OCI-LY1 (cell line): ENCODE measurements around the gene PNRC2.

Experiments
- H2AFZ ChIP-seq: fragments of 200-600 bp; sonication (generic), shearing (Covaris generic); 2 replicates; pipeline ENCODE4 v1.6.0; 2014; ENCODE audit warnings: antibody characterized with exemption, mild to moderate bottlenecking, low read length
- H3F3A ChIP-seq: fragments of 200-600 bp; sonication (generic), shearing (Covaris generic); 2 replicates; pipeline ENCODE4 v1.6.0; 2014; ENCODE audit warnings: mild to moderate bottlenecking, antibody characterized with exemption, low read length, moderate library complexity; ENCODE audit not compliant: insufficient read depth
- H3K27ac ChIP-seq: fragments of 200-600 bp; sonication (generic); 2 replicates; pipeline ENCODE4 v1.5.1; 2014; ENCODE audit warnings: low read length, mixed run types, mild to moderate bottlenecking, low read depth; ENCODE audit not compliant: poor library complexity, severe bottlenecking
- H3K27me3 ChIP-seq: fragments of 200-600 bp; sonication (generic); 2 replicates; pipeline ENCODE4 v1.6.0; 2014; ENCODE audit warnings: antibody characterized with exemption, mild to moderate bottlenecking, low read length, moderate library complexity; ENCODE audit not compliant: insufficient read depth
- H3K36me3 ChIP-seq: fragments of 200-600 bp; sonication (generic); 2 replicates; pipeline ENCODE4 v1.6.1; 2014; ENCODE audit warnings: mild to moderate bottlenecking, antibody characterized with exemption, low read length, moderate library complexity, mixed read lengths; ENCODE audit not compliant: insufficient read depth
- H3K4me1 ChIP-seq: fragments of 200-600 bp; sonication (generic); 2 replicates; pipeline ENCODE4 v1.5.1; 2014; ENCODE audit warnings: mild to moderate bottlenecking, low read length, moderate library complexity; ENCODE audit not compliant: insufficient read depth, severe bottlenecking
- H3K4me2 ChIP-seq: fragments of 200-600 bp; sonication (generic), shearing (Covaris generic); 2 replicates; pipeline ENCODE4 v1.6.1; 2014; ENCODE audit warnings: low read length
- H3K4me3 ChIP-seq: fragments of 200-600 bp; sonication (generic); 2 replicates; pipeline ENCODE4 v1.5.1; 2014; ENCODE audit warnings: low read length, low read depth, mild to moderate bottlenecking, mixed read lengths; ENCODE audit not compliant: poor library complexity, severe bottlenecking
- H3K79me2 ChIP-seq: fragments of 200-600 bp; shearing (Covaris generic); 2 replicates; pipeline ENCODE4 v1.6.1; 2016; ENCODE audit warnings: mixed run types, low read length, mixed read lengths; ENCODE audit not compliant: insufficient read depth
- H3K9ac ChIP-seq: fragments of 200-600 bp; sonication (generic), shearing (Covaris generic); 2 replicates; pipeline ENCODE4 v1.6.1; 2014; ENCODE audit warnings: mild to moderate bottlenecking, low read length, mixed read lengths
- H3K9me2 ChIP-seq: fragments of 200-600 bp; sonication (generic), shearing (Covaris generic); 2 replicates; pipeline ENCODE4 v1.6.1; 2014; ENCODE audit warnings: low read depth, mild to moderate bottlenecking, low read length, mixed read lengths
- H3K9me3 ChIP-seq: fragments of 200-600 bp; shearing (Covaris generic); 2 replicates; pipeline ENCODE4 v1.6.1; 2014; ENCODE audit warnings: low read length, mixed read lengths
- H4K20me1 ChIP-seq: fragments of 200-600 bp; sonication (generic), shearing (Covaris generic); 2 replicates; pipeline ENCODE4 v1.6.0; 2016; ENCODE audit warnings: mild to moderate bottlenecking, low read length; ENCODE audit not compliant: insufficient read depth
- EZH2 ChIP-seq: fragments of 200-600 bp; sonication (generic), shearing (Covaris generic); IDR thresholded peaks from 2 replicates; pipeline ENCODE4 v1.8.0; 2017; ENCODE audit warnings: borderline replicate concordance, mixed run types, mild to moderate bottlenecking, antibody characterized with exemption, low read length, moderate library complexity, mixed read lengths
- TF ChIP-seq, protein P1 (sequence below): fragments of 200-600 bp; sonication (generic), shearing (Covaris generic); IDR thresholded peaks from 2 replicates; pipeline ENCODE4 v1.5.1; 2017; ENCODE audit warnings: mild to moderate bottlenecking, antibody characterized with exemption, low read length, moderate library complexity, mixed read lengths

The PNRC2 gene

GRCh38 chr1:23999156-23999671, 39.6 kb downstream of the PNRC2 start:
- no peaks in the 10 kb centered on the region for H3K9me3 ChIP-seq
- H3K9ac ChIP-seq = no peak overlapping the region
- no peak overlapping the region for H3K4me3 ChIP-seq
- no peaks in the 10 kb centered on the region for H3K36me3 ChIP-seq
- no peaks in the 10 kb centered on the region for H3K27me3 ChIP-seq
- H2AFZ ChIP-seq = no peak overlapping the region
- TF ChIP-seq, protein P1, sequence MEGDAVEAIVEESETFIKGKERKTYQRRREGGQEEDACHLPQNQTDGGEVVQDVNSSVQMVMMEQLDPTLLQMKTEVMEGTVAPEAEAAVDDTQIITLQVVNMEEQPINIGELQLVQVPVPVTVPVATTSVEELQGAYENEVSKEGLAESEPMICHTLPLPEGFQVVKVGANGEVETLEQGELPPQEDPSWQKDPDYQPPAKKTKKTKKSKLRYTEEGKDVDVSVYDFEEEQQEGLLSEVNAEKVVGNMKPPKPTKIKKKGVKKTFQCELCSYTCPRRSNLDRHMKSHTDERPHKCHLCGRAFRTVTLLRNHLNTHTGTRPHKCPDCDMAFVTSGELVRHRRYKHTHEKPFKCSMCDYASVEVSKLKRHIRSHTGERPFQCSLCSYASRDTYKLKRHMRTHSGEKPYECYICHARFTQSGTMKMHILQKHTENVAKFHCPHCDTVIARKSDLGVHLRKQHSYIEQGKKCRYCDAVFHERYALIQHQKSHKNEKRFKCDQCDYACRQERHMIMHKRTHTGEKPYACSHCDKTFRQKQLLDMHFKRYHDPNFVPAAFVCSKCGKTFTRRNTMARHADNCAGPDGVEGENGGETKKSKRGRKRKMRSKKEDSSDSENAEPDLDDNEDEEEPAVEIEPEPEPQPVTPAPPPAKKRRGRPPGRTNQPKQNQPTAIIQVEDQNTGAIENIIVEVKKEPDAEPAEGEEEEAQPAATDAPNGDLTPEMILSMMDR = no peak
- no peak for TF ChIP-seq EZH2
- no peak overlapping the region for H3K4me2 ChIP-seq
- no peaks in the 10 kb centered on the region for H4K20me1 ChIP-seq
- H3K79me2 ChIP-seq = no peaks in the 10 kb centered on the region
- H3K27ac ChIP-seq = no peak overlapping the region
- no peaks in the 10 kb centered on the region for H3F3A ChIP-seq
- no peaks in the 10 kb centered on the region for H3K9me2 ChIP-seq
- no peaks in the 10 kb centered on the region for H3K4me1 ChIP-seq

DNA sequence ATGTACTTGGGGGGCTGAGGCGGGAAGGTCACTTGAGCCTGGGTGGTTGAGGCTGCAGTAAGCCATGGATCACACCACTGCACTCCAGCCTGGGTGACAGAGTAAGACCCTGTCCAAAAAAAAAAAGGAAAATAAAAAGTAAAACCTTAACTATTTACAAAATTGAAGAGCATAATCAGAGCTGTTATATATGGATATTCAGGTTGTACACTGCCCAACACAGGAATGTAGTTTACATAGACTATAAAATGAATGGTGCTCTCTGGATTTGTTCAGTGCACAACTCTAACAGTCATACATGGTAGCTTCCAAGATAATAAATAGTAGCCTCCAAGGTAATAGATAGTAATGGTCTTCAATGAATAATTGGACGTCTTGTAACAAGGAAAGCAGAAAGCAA, 43.1 kb downstream of the PNRC2 start:
- no peak for TF ChIP-seq EZH2
- TF ChIP-seq, protein P1 = no peak
- Histone ChIP-seq H3K9me2 (no peaks in the 10 kb centered on the region), H3K4me2 (no peak overlapping the region), H3K36me3 (no peaks in the 10 kb centered on the region), H3K27ac (no peak overlapping the region), H3K27me3 (no peaks in the 10 kb centered on the region; the same call in 1 of the 2 replicates), H4K20me1 (no peaks in the 10 kb centered on the region), H3F3A (no peaks in the 10 kb centered on the region), H3K9me3 (no peaks in the 10 kb centered on the region), H3K4me1 (no peaks in the 10 kb centered on the region), H3K4me3 (no peak overlapping the region), H3K79me2 (no peaks in the 10 kb centered on the region), H3K9ac (no peak overlapping the region), H2AFZ (no peak overlapping the region)

- Histone ChIP-seq H3K4me3 (no peak overlapping the region), H3K9me2 (no peaks in the 10 kb centered on the region), H4K20me1 (no peaks in the 10 kb centered on the region), H3K27me3 (no peaks in the 10 kb centered on the region; the same call in 1 of the 2 replicates), H3K79me2 (no peaks in the 10 kb centered on the region), H2AFZ (no peak overlapping the region), H3K9me3 (no peaks in the 10 kb centered on the region), H3K9ac (no peak overlapping the region), H3K4me2 (no peak overlapping the region), H3K36me3 (no peaks in the 10 kb centered on the region), H3K4me1 (no peaks in the 10 kb centered on the region), H3F3A (no peaks in the 10 kb centered on the region), H3K27ac (no peak overlapping the region)
- no peak for TF ChIP-seq EZH2
- TF ChIP-seq, protein P1 = no peak
Observed at GRCh38 chr1:24003331-24003972, 43.8 kb downstream of the PNRC2 start.
